ENCODE data around the gene SAFB2.

- TF ChIP-seq TIGD3 (CRISPR knock-in tag; IDR thresholded peaks at IDR 0.05; ENCODE audit: borderline replicate concordance) (no peak), GABPB1 (CRISPR knock-in tag; IDR thresholded peaks at IDR 0.05) (no peak), ELF1 (CRISPR knock-in tag; IDR thresholded peaks at IDR 0.05) (no peak), RXRA (CRISPR knock-in tag; IDR thresholded peaks at IDR 0.05) (no peak), CTCF (CRISPR knock-in tag; IDR thresholded peaks at IDR 0.05) (no peak), ZNF513 (CRISPR knock-in tag; conservative IDR thresholded peaks at IDR 0.05) (no peak), ZNF350 (CRISPR knock-in tag; IDR thresholded peaks at IDR 0.05; ENCODE audit: borderline replicate concordance, low read depth) (no peak), ATF3 (CRISPR knock-in tag; IDR thresholded peaks at IDR 0.05) (no peak), WIZ (CRISPR knock-in tag; IDR thresholded peaks at IDR 0.05) (no peak), POLR2AphosphoS5 (IDR thresholded peaks at IDR 0.05; ENCODE audit: low read depth, low read length) (no peak), HDAC6 (IDR thresholded peaks at IDR 0.05; ENCODE audit: low read depth, low read length) (no peak), YY1 (IDR thresholded peaks at IDR 0.05; ENCODE audit: insufficient read depth, insufficient replicate concordance, low read depth, low read length) (no peak), ZNF362 (CRISPR knock-in tag; IDR thresholded peaks at IDR 0.05; ENCODE audit: borderline replicate concordance) (no peak)
Observed at GRCh38 chr19:5655412-5655811, 32.8 kb upstream of the SAFB2 start.
